Measurements from ENCODE around the gene CCT5.

- TF ChIP-seq POLR2A (IDR thresholded peaks at IDR 0.05) (no peak), POLR2AphosphoS5 (IDR thresholded peaks at IDR 0.05) (no peak)
Observed at GRCh38 chr5:10250806-10251276, 761 bp downstream of the CCT5 start.
